DMS79 treated with DMSO at 0.1 percent for 48 hours (cell line): Measurements from ENCODE around the gene CFAP299.
A peak's percentile ranks its signal among the peaks of the same experiment; 100 is the strongest.

Source experiments
- DNase-seq: peaks from one replicate; lab custom pipeline; 2025; lab: John Stamatoyannopoulos, UW

CFAP299 gene

DNA sequence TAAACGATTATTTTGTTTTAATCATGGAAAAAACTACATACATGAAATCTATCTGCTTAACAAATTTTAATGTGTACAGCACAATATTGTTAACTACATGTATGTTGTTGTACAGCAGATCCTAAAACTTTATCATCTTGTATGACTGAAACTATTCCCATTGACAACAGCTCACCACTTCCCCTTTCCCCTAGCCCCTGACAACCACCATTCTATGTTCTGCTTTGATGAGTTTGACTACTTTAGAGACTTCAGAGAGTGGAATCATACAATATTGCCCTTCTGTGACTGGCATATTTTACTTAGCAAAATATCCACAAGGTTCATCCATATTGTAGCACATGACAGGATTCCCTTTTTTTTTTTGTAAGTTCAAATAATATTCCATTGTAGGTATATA lies 185.9 kb downstream of the CFAP299 start:
- no peak for DNase-seq

DNA sequence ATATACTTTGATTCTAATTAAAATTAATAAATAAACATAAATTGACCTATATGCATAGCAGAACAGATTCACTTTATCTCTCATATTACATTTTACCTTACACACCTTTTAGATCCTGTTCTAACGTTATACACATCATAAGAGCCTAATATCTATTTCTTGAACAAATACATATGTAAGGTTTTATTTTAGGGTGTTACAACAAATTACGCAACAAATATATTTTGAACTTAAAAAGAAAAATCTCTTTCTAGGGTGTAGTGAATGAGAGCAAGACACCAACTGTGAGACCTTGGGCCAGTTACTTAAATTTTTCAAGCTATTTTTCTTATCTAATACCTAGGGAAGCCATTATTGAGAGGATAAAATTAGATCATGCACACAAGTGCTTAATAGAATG lies 191.2 kb downstream of the CFAP299 start:
- no peak for DNase-seq

DNA sequence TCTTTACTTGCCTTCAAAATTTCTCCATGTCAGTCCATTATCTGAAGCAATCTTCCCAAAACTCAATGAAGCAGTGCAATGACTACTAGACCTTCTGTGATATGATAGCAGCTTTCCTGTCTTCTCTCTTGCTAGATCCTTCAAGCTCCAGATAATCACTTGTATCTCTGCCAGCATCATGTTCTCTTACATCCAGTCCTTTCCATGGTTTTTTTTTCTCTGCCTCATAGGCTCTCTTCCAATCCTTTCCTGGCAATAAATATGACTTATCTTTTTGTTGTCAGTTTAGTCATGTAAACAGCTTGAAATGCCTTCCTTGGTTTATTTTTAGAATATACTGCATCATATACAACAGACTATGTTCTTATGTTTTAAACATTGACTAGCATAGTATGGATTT lies 193.5 kb downstream of the CFAP299 start:
- DNase-seq, result no peak

DNA sequence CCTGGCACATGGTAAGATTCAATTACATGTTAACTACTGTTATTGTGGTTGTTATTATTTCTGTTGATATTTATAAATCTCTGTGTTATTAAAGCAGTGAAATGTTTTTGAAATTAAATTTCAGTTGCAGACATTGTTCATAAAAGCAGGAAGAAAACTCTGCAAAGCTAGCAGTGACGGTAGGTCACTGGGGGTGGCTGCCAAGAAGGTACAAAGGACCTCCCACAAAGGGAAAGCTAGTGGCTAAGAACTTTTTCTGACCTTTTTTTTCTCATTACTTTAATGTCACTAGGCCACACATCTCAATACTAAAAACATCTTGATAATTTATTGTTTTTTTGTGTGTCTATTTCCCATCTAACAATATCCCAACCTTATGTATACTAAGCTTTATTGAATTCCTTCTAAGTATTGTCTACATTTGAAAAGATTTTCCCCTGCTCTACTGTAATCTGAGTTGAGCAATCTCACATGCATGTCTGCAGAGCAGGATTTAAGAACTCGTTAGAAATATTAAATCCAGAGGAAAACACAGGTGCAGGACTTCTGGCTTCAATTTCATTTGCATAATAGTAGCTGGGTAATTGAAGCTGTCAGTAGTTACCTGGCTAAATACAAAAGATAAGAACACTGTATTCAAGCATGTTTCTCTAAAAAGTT lies 197.3 kb downstream of the CFAP299 start:
- no peak for DNase-seq

DNA sequence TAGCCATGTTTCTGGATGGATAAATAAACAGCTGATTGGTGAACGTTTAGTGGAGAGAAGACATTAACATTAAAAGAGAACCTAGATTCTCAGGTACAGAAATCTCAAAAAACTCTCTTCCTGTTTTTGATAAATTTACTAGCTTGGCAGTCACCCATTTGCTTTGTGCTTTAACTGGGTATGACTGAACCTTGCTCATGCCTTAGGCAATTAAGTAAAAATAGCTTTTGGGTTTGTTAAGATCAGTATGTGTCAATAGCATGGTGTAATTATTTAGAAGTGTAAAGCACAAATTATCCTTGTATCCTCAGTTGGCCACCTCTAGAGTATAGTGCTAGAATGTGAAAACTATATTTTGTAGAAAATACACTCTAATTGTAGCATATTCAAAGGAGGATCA lies 200.0 kb downstream of the CFAP299 start:
- no peak for DNase-seq

DNA sequence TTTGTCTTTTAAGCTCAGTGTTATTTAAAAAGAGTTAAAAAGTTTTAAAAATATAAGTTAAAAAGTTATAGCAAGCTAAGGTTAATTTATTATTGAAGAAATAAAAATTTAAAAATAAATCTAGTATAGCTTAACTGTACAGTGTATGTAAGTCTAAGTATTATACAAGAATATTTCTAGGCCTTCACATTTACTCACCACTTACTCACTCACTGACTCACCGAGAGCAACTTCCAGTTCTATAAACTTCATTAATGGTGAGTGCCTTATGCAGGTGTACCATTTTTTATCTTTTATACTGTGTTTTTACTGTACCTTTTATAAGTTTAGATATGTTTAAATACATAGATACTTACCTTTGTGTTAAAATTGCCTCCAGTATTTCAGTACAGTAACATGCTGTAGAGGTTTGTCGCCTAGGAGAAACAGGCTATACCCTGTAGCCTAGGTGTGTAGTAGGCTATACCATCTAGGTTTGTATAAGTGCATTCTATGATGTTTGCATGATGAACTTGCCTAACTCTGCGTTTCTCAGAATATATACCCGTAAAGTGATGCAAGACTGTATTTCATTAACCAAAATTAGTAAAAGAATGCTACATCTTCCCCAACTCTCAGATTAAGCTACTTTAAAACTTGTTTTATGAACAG lies 202.9 kb downstream of the CFAP299 start:
- DNase-seq, result no peak

DNA sequence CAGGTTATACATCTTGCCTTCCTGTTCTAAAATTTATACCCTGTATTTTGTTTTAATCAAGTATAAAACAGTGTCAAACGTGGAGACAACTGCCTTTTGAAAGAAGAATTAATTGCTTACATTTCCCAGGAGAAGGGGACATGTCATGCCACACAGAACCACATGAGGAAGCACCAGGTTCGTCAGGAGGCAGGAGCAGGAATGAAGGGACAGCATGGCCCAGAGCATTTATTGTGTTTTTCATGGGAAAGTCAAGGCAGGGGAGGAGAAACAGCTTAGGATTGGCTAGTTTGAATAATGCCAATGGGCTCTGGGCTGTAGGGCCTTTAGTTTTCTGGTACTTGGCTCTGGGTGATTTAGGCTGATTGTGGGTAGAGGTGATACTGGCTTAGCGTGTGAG lies 203.7 kb downstream of the CFAP299 start:
- DNase-seq, result no peak

DNA sequence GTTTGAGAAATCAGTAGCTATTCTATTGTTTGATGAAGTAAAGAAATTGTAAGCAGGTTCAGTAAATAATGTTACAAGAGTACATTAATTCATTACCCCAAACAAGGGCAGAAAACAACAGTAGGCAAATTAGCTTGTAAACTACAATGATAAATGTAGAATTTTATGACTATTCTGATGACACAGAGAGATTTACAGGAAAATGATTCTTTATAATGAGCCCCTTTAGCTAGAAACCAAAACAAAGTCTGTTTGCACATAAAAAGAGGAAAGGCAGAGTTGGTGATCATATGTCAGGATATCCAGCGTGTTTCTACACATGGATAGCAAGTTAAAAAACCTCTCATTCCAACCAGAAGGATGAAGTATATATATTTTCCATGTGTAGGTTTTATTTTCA lies 204.8 kb downstream of the CFAP299 start:
- DNase-seq, result no peak

DNA sequence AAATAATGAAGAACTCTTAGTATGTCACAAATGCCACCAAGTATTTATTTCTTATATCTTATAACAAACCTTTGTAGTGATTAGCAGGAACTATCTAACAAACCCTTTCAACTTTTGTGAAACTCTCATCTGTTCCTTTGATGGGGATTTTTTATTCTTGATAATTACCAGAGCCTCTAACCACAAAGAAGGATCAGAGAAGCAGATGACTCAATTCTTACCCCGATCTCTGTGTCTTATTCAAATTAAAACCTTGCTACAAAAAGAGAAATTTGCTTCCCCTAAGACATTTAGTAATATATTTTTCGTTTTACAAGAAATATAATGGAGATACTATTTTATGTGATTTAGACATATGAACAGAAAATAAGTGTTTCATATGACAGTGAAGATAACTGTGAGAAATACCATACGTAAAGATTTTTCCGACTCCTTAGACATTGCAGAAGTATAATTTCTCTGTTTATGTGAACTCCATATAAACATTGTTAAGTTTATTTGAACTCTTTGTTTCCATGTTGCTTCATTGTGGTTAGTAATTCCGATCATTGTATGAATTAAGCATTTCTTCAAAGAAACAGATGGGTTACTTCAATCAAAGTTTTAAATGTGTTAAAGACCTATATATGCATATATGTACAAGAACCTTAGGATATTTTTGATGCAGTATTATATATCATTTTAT lies 205.4 kb downstream of the CFAP299 start:
- no peak for DNase-seq

DNA sequence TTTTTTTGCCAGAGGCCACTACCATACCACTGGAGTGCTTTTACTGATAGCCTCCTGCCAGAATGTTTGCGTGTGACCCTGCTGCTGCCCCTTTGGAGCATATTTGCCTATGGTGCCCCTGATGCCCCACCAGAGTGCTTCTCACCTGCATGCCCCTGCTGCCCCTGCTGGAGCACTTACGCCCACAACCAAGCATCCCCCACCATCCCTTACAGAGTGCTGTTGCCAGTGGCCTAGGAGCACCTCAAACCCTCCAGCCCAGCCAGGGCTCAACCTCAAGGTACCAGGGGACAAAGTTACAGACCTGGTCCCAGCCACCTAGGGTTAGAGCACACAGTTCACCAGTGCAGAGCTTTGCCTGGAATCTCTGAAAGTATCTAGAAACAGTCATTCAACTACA lies 207.2 kb downstream of the CFAP299 start:
- no peak for DNase-seq

DNA sequence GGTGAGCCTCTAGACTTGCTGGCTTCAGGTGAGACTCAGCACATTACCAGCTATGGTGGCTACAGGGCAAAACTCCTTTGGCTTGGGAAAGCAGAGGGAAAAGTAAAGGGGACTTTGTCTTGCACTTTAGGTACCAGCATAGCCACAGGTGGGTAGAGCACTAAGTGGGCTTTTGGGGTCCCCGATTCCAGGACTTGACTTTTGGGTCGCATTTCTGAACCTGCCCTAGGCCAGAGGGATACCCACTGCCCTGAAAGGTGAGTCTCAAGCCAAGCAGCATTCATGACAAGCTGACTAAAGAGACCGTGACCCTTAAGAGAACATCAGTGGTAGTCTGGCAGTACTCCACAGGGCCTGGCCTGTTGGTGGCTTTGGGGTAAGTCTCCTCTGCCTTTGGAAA lies 224.8 kb downstream of the CFAP299 start:
- no peak for DNase-seq

DNA sequence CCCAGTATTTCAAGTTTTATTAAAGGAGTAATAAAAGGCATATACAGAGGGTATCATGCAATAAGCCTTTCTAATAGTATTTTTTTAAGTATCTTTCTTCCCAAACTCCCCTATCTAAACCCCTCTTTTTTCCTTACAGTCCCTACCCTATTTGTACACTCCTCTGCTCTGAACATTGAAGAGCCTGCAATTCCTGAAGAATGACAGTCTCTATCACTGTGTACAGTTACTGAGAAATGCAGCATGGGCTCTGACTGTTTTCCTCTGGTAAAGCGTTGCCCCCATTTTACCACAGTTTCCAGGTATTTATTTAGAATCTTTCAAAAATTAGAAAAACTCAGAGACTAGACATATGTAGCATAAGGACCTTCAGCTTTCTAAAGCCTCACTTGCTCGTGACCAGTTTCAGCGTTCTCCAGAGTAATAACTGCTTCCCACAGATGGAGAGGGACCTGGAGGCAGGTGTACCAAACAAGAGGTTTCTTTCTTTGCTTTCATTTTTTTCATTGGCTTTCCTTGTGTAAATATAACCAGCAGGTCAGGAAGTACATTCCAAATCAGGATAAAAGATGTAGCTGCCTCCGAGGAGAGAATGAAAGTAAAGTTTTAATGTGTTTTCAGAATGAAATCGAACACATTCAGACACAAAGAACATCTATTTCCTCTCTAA lies 230.8 kb downstream of the CFAP299 start:
- peak; percentile 62 for DNase-seq

DNA sequence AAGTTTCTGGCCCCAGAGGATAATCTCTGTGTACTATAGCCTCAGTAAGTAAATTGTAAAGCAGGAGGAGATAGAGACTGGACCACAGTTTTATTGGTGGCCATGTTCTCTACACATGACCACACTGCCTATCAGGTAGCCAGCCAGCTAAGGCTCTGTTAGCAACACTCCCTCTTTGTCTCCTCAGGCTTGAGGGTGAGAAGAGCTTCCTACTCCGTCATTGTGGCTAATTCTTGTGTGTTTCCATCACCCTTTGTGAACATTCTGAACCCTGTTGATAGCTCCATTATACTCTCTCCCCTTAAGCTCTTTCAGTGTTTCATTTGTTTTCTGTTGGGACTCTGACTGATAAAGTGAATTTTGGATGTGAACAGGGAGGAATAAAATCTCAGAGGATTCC lies 233.4 kb downstream of the CFAP299 start:
- no peak for DNase-seq

DNA sequence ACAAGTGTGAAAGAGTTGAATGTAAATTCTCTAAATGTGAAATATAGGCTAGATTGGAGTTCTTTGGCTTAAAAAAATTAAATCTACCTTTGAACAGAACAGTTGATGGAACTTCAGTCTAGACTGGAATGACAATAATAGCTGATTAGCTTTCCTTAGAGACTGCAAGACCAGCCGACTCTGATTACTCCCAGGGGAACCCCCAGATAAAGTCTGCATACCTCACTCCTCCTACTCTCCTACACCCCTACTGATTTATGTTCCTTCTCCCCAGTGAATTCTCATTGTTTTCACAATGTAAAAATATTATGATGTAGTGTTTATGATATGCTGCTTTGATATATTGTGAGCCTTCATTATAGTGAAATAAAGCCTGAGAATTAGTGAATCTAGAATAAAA lies 241.3 kb downstream of the CFAP299 start:
- DNase-seq, result no peak

DNA sequence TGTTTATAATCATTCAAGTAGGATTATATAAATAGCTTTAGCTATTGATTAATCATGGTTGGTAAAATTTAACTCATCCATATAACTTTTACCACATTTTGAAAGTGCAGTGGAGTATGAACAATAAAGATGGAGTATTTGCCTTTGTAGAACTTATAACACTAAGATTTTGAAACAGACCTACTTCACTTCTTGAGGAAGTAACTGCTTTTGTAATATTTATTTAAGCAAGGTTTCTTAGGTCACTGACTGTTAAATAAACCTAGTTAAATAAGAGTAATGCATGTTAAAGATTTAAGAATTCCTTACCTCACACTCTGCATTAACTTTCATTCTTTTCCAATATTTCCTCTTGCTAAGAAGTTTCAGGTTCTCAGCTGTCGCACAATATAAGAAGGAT lies 242.5 kb downstream of the CFAP299 start:
- DNase-seq, result peak; percentile 55

DNA sequence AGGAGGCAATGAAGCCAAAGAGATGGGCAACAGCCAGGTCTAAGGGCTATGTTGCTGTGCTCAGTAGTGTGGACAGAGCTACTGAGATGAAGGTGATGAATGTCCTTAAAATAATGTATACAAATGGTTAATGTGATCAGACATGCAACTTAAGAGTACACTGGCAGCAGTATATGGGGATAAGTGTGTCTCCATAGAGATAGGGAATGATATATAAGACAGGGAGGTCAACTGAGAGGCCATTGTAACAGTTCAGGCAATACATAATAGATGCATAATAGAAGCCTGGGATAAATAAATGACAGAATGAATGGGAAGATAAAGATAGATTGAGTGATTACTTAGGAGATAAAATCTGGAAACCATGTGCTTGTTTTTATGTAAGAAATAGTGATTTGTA lies 250.0 kb downstream of the CFAP299 start:
- DNase-seq, result no peak

DNA sequence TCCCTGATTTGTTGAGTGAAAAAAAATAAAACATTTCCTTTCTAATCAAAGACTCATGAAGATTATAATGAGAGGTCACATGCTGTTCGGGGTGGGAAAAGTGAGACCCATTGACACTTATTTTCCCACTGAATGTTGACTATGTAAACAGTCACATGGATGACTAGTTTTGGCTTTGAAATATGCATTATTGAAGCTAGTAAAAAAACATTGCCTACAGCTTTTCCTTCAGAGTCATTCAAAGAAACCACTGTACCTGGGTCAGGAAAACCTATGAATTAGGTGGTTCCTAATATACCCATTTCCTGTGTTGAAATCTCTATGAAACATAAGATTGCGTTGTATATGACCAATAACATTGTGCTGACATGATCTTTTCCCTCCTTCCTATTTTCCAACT lies 251.2 kb downstream of the CFAP299 start:
- no peak for DNase-seq

DNA sequence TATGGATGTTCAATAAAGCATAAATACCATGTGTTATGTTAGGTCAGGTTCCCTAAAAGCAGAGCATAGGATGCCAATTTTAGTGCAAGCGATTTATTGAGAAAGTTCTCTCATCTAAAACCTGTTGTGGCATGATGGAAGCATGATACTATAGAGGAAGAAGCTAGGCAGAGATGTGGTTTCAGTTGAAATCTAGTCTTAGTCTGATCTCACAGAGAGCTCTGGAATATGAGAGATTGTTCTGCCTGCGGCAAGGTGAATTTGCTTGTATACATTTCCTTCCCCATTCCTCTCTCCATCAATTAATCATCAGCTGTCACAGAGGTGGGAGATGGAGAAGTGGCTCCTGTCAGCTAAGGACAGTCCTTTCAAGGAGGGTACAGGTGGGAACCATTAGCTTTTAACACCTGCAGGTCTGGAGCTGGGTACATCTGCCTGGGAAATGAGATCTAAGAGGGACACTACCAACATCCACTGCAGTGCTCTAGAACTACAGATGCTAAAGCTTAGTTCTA lies 252.4 kb downstream of the CFAP299 start:
- DNase-seq, result no peak

DNA sequence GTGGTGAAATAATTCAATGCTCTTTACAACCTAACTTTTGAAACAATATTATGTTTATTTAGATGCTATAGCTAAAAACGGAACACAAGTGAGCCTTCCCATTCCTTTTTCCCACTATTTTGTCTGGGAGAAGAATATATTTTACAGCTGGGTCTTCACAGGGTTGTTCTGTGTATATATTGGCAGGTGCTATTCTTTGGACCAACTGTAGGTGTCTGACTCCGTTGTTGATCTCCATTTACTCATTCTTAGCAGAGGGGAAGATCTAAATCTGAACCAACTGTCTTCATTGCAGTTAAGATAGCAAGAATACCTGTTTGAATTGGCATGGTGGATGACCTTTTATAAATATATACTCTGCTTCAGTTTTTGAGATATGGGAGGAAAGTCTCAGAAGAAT lies 257.4 kb downstream of the CFAP299 start:
- DNase-seq, result no peak

DNA sequence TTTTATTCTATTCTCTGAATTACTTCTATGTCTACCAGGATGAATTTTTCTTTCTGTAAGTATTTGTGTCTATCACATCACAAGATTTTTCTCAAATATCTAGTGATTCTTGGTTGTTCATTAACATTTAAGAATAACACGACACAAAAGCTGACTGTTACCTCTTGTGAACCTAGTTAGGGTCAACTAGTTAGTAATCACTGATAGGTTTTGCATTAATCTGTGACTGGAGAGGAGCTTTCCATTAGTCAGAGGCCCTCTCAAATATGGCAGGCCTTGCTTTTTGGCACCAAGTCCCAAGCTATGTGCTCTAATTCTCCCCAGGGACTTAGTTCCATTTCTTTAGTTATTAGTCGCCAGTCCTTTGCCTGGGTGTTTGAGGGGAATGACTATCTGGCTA lies 259.2 kb downstream of the CFAP299 start:
- DNase-seq, result no peak

DNA sequence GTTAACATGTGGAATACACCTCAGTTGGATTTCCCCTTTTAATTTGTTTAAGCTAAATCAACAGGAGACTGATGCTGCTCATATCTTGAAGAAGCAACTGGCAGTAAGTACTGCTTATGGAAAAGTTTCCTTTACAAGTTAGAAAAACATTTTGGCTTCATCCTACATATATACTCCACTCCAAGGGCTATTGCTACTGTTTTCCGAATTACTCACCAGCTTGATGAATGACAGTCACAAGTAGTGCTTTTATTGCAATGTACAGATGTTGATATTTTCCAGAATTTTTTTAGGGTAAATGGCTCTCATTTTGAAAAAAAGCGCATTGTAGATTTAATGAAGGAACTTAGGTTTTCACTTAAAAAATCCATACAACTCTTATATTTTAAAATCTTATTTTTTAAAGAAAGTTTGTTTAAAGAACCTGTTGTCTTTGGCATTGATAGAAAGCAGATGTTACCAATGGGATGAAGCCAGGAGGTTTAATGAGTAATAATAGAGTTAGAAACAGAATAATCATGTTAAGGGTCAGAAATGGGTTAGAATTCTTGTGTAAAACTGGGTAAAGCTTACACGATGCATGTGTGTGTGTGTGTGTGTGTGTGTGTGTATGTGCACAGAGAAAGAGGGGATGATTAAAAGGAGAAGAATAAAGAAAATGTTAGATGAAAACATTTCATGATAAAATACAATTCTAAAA lies 272.9 kb downstream of the CFAP299 start:
- no peak for DNase-seq

DNA sequence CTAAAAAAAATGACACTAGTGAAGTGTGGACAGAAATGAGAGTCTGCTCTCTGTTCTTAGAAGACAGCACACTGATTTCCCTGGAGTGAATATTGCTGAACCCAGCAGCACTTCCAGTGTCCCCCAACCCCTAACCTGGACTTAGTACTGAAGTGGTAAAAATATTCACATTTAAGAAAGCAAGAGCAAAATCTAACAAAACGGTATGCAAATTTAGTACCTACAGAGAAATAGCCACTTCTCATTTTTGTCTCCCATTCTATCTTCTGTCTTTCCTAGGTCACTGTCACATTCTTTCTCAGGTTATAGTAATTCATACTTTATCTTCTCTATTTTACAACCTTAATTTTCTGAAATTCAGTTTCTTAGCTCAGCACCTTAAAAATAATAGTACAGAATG lies 274.7 kb downstream of the CFAP299 start:
- DNase-seq, result no peak
